Activated T-helper 2 cell treated with anti-CD3 and anti-CD28 coated beads, Interferon-gamma antibody, Interleukin-2, Interleukin-4, amounts not matched to agents 10 μg/mL and 5 μg/mL and 100 μg/mL, durations not matched to agents 14 hours and 24 hours and 36 hours (primary cell): ENCODE data around the gene SPTBN5. TPM values are rescaled to one million over a fixed set of nuclear protein-coding genes. Genes with fewer than 3 reads are reported as not detected.

Experiments
- DNase-seq: peaks from one replicate; pipeline ENCODE4 v3.0.0; 2021; ENCODE audit warnings: low spot score
- H3K27ac Mint-ChIP-seq: one replicate; pipeline ENCODE4 v1.8.0; 2021; ENCODE audit warnings: mixed read lengths
- H3K27me3 Mint-ChIP-seq: one replicate; pipeline ENCODE4 v1.8.0; 2021; ENCODE audit warnings: low read depth, mixed read lengths
- H3K36me3 Mint-ChIP-seq: one replicate; pipeline ENCODE4 v1.8.0; 2021; ENCODE audit warnings: low read depth, mixed read lengths
- H3K4me1 Mint-ChIP-seq: one replicate; pipeline ENCODE4 v1.8.0; 2021; ENCODE audit warnings: low read depth, mixed read lengths
- H3K4me3 Mint-ChIP-seq: one replicate; pipeline ENCODE4 v1.8.0; 2021; ENCODE audit warnings: low read depth, mild to moderate bottlenecking, moderate library complexity, mixed read lengths
- H3K9me3 Mint-ChIP-seq: one replicate; pipeline ENCODE4 v1.8.0; 2021; ENCODE audit warnings: mixed read lengths
- intact Hi-C: fragments of 100-400 bp; cut with micrococcal nuclease; formaldehyde crosslinking; loops from one replicate; pipeline ENCODE4 v1.15.1; 2023
- total RNA-seq: library from RNA; stranded (reverse); gene quantifications from 2 replicates; pipeline ENCODE4 v1.2.3, GENCODE V29; 2022

Gene SPTBN5
- total RNA-seq, 1 donor from 2014 or later = 0.41 TPM

DNA sequence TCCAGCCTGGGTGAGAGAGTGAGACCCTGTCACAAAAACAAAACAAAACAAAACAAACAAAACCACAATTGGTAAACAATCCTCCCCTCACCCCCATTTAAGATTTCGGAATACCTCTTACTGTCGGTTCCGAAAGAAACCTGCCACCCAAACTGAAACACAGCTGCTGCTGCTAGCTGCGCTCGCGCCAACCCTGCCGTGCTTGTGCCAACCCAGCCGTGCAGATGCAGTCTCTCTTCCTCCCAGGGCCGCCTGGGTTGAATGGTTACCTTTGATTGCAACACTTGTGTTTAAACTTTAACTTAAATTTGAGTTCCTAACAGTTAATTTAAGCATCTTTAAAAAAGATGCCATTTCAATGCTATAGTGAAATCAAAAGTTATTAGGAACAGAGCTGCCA lies 28.5 kb upstream of the SPTBN5 start:
- H3K4me3 Mint-ChIP-seq = no peak overlapping the region
- no peak for DNase-seq
- intact Hi-C loops = no loop called here
- H3K27me3 Mint-ChIP-seq = no peaks in the 10 kb centered on the region
- H3K27ac Mint-ChIP-seq = no peak overlapping the region
- H3K36me3 Mint-ChIP-seq = peaks cover 8% of the 10 kb centered on the region
- H3K4me1 Mint-ChIP-seq = peaks cover 14% of the 10 kb centered on the region
- H3K9me3 Mint-ChIP-seq = no peaks in the 10 kb centered on the region

DNA sequence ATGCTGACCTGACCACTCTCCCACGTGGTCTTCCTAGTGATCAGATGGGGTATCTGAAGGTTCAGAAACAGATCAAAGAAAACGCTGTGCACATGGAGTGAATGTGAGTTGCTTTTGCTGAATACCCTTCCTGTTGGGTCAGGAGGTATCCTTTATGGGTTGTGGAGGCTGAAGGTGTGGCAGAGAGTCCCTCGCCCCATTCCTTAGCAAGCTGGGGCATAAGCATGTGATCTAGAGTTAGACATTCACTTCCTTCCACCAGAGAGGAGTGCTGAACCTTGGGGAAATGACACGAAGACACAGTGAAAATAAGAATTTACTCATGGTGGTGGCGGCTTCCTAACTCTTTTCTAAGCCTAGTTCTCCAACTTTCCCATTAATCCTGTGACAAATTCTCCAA lies 27.8 kb upstream of the SPTBN5 start:
- DNase-seq = no peak
- H3K4me3 Mint-ChIP-seq = no peak overlapping the region
- intact Hi-C loops = no loop called here
- H3K4me1 Mint-ChIP-seq = peaks cover 12% of the 10 kb centered on the region
- H3K27ac Mint-ChIP-seq = no peak overlapping the region
- peaks cover 8% of the 10 kb centered on the region for H3K36me3 Mint-ChIP-seq
- no peaks in the 10 kb centered on the region for H3K27me3 Mint-ChIP-seq
- H3K9me3 Mint-ChIP-seq = no peaks in the 10 kb centered on the region

DNA sequence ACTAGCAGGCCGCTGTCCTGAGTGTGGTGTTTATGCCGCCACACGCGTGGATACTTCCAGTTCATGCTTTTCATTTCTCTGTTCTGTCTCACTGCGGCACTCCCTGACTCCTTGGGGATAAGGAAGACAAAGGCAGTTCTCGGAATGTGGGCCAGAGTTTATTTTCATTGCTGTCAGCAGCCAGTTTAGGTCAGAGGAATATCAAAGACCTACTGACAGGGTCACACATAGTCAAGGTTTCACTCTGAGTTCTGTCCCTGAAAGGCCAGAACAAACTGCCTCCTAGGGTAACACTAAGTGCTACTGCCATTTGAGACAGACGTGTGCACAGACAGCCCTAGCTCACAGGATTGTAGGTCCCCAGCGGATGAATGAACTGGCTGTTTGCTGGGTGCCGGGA lies 27.3 kb upstream of the SPTBN5 start:
- H3K4me3 Mint-ChIP-seq = no peak overlapping the region
- no peak for DNase-seq
- peaks cover 11% of the 10 kb centered on the region for H3K4me1 Mint-ChIP-seq
- intact Hi-C loops = no loop called here
- peaks cover 12% of the 10 kb centered on the region for H3K36me3 Mint-ChIP-seq
- H3K27ac Mint-ChIP-seq = no peak overlapping the region
- H3K27me3 Mint-ChIP-seq = no peaks in the 10 kb centered on the region
- no peaks in the 10 kb centered on the region for H3K9me3 Mint-ChIP-seq

DNA sequence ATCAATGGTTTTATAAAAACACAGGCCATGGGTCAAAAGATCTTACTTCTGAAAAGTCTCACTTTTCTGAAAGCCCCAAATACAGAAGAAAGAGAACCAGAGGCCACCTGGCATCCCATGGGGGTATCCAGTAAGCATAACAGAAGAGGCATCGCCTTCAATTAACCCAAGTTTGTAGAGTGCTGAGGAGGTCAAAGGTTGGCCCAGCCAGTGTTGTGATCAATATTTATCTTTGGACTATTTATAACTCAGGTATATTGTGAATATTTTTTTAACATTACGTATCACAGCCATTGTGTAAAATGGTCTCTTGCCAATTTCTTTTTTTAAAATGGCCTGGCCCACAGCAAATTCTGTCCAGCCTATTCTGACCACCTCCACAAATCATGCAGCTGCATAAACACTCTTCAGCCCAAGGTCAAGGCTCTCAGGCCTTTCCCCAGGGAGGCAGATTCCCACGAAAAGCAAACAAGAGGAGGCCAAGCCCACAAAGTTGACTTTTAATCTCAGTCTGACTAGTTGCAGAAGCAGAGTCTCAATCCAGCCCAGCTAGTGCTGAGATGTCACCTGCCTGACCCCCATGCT lies 26.2 kb upstream of the SPTBN5 start:
- Mint-ChIP-seq H3K36me3 (peaks cover 20% of the 10 kb centered on the region), H3K4me1 (peaks cover 18% of the 10 kb centered on the region), H3K27ac (no peak overlapping the region), H3K9me3 (no peaks in the 10 kb centered on the region), H3K4me3 (no peak overlapping the region), H3K27me3 (no peaks in the 10 kb centered on the region)
- intact Hi-C loops = no loop called here
- no peak for DNase-seq

DNA sequence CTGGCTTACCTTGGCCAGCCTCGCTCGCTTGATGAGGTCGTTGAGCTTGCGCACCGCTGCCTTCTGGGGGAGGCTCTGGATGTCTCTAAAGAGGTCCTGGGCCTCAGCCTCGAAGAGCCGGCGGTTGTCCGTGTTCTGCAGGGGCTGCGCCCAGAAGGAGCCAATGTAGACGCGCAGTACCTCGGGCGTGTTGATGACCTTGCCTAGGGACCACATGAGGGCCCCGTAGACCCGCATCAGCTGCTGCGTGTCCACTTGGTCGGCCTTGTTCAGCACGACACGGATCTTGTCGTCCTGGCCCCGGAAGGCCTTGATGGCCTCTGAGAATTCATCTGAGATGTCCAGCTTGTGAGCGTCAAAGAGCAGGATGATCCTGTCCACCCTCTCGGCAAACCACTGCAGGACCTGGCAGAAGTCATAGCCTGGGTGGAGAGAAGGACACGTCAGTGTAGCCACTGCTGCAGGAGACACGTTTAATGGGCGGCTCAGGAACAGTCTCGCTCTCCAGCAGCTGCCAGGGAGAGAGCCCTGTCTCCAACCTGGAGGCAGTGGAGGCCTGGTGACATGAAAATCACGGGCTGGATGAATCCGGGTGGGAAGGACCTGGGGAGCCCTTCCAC lies 25.5 kb upstream of the SPTBN5 start:
- Mint-ChIP-seq H3K27me3 (no peaks in the 10 kb centered on the region), H3K4me1 (peaks cover 18% of the 10 kb centered on the region), H3K27ac (no peak overlapping the region), H3K36me3 (peaks cover 21% of the 10 kb centered on the region), H3K4me3 (no peak overlapping the region), H3K9me3 (no peaks in the 10 kb centered on the region)
- DNase-seq = no peak
- intact Hi-C loops = no loop called here

DNA sequence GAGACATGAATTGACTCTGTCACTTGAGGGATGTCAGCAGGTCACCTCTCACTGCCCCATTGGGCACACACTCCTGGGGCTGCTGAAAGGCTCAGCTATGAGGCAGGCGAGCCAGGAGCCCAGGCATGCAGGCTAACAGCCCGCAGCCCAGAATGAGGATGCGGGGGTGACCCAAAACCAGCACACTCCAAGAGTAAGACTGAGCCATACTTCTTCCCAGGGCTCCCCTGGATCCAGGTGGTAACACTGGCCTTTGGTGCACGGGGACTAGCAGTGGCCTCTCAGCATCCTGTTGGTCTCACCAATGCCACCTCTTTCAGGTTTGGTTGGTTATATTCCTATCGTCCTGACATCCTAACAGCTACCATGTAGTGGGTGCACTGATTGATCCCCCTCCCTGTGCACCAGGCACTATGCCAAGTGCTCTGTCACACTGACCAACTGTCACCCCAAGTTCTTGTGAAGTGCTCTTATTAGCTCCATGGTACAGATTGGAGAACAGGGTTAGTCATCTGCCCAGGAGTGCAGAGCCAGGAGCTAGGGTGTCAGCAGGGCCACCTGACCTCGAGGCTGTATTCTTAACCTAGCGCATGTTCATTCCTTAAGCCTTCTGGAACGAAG lies 24.8 kb upstream of the SPTBN5 start:
- DNase-seq = no peak
- H3K27me3 Mint-ChIP-seq = no peaks in the 10 kb centered on the region
- intact Hi-C loops = no loop called here
- peaks cover 18% of the 10 kb centered on the region for H3K4me1 Mint-ChIP-seq
- H3K36me3 Mint-ChIP-seq = peaks cover 21% of the 10 kb centered on the region
- no peak overlapping the region for H3K27ac Mint-ChIP-seq
- H3K9me3 Mint-ChIP-seq = no peaks in the 10 kb centered on the region
- no peak overlapping the region for H3K4me3 Mint-ChIP-seq

DNA sequence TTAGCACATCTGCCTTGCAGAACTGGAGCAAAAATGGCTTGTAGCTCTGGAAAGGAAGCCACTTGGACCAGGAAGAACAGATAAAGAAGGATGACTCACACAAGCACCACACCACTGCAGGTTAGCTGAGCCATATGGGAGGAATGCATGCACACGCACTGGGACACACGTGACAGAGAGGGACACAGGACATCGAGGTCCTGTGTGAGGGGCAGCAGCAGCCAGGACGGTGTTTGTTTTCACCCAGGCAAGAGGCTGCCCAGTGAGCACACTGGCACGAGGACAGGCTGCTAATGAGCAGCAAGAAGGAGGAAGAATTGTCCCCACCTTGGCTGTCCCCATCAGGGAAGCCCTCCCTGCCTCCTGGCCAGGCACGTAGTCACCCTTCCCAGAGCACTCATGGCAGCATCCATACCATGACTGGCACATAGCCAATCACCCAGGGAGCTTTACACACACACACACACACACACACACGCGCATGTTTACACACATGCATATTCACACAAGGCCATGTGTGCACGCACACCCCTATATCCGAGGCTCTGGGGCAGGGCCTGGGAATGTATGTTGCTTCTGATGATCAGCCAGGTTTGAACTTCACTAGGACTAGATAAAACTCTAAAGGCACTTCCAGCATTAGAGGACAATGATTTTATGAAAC lies 24.0 kb upstream of the SPTBN5 start:
- no peak overlapping the region for H3K4me3 Mint-ChIP-seq
- H3K27ac Mint-ChIP-seq = no peak overlapping the region
- H3K9me3 Mint-ChIP-seq = no peaks in the 10 kb centered on the region
- intact Hi-C loops = no loop called here
- H3K4me1 Mint-ChIP-seq = peaks cover 18% of the 10 kb centered on the region
- peaks cover 21% of the 10 kb centered on the region for H3K36me3 Mint-ChIP-seq
- DNase-seq = no peak
- H3K27me3 Mint-ChIP-seq = no peaks in the 10 kb centered on the region

DNA sequence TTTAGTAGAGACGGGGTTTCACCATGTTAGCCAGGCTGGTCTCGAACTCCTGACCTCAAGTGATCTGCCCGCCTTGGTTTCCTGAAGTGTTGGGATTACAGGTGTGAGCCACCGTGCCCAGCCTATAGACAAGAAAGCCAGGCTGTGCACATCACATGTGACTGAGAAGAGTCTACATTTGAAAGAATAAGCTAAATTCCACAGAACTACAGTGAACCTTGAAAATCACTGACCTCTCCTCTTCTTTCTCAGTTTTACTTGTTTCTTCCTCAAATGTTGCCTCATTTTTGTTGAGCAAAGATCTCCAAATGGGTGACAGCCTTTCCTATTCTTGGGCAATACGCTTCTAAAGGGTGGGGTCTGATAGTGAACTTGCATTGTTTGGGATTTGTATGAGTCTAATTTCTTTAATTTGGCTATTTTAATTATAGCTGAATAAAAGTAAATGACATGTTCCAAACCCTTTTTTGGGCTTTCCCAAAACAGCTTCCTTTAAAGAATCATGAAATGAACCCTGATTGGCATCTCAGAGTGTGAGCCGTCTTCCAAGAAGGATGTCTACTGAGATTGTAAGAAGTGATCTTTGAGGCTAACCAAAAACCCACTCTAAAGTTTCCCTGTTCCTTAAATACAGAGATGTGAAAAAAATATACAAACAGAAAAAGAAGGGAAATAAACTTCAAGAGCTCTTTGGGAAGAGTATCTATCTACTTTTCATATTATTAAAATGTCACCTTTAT lies 21.6 kb upstream of the SPTBN5 start:
- Mint-ChIP-seq H3K4me3 (no peak overlapping the region), H3K36me3 (peaks cover 16% of the 10 kb centered on the region), H3K27ac (no peak overlapping the region), H3K9me3 (no peaks in the 10 kb centered on the region), H3K27me3 (no peaks in the 10 kb centered on the region), H3K4me1 (peaks cover 20% of the 10 kb centered on the region)
- DNase-seq = no peak
- intact Hi-C loops = no loop called here

DNA sequence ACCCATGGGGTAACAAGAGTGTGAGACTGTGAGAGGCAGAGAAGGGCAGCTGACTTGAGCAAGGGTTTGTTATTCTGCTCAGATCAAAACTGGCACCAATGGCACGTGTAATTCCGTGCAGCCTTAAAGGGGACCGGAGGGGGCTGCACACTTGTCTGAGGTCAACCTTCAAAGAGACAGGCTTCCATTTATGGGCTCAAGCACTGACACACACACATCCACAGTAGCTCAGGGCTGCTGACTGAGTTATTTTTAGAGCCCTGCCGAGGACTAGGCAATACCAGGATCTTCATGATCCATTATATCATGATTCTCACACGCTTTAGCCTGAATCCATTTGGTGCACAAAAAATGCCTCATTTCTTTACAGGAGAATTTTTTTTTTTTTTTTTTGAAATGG lies 20.6 kb upstream of the SPTBN5 start:
- intact Hi-C loops = no loop called here
- Mint-ChIP-seq H3K4me1 (peaks cover 20% of the 10 kb centered on the region), H3K27me3 (no peaks in the 10 kb centered on the region), H3K36me3 (peaks cover 19% of the 10 kb centered on the region), H3K4me3 (no peak overlapping the region), H3K9me3 (no peaks in the 10 kb centered on the region), H3K27ac (no peak overlapping the region)
- no peak for DNase-seq

DNA sequence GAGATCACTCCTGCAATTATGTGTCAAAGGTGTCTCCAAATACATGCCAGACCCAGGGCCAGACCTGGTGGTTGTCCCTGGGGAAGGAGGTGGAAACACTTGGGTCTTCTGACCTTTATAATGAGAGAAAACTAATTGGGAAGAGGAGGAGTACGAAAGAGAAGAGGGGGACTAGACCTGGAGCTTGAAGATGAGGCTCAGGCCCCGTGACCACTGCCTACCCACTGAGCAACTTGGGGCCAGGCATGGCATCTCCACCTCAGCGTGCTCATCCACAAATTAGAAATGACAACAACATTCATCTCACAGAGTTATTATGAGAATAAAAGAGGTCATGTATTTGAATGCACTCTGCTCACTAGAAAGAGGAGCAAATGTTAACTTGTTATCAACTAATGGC lies 19.4 kb upstream of the SPTBN5 start:
- Mint-ChIP-seq H3K36me3 (peaks cover 26% of the 10 kb centered on the region), H3K9me3 (no peaks in the 10 kb centered on the region)
- intact Hi-C loops = no loop called here

DNA sequence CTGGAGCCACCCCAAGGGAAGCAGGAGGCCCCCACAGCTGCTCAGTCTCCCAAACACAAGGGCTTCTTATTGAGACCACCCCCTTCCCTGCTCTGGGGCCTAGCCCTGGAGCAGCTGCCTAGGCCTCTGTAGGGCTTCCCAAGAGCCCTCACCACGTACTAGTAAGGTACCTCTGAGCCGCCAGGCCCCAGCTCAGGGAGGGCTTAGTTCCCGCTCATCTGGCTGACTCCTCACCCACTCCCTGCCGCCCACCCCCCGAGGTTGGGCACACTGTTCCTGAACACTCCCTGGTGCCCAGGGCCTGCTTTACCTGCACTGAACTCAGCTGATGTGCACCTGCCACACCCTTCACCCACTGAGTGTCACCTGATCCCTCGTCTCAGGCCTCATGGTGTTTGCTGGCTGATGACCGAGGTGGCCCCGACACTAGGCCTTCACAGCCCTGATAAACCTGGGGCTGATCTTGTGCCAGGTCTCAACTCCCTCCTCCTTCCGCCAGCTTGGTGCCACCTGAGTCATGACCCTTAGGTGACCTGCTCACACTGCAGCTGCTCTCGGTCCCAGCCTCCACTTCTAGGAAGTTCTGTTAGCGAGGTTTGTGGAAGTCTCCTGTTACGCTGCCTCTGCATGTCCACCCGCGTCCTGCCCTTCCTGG lies 18.0 kb upstream of the SPTBN5 start:
- peaks cover 39% of the 10 kb centered on the region for H3K36me3 Mint-ChIP-seq
- intact Hi-C loops = no loop called here
- no peak overlapping the region for H3K27ac Mint-ChIP-seq
- H3K27me3 Mint-ChIP-seq = no peaks in the 10 kb centered on the region
- no peak overlapping the region for H3K4me3 Mint-ChIP-seq
- no peaks in the 10 kb centered on the region for H3K9me3 Mint-ChIP-seq
- no peak for DNase-seq
- peaks cover 13% of the 10 kb centered on the region for H3K4me1 Mint-ChIP-seq

More for the DNA sequence above, 19.4 kb upstream of the SPTBN5 start:
- no peaks in the 10 kb centered on the region for H3K27me3 Mint-ChIP-seq
- H3K4me1 Mint-ChIP-seq = peaks cover 20% of the 10 kb centered on the region
- DNase-seq = no peak
- H3K27ac Mint-ChIP-seq = no peak overlapping the region
- no peak overlapping the region for H3K4me3 Mint-ChIP-seq

DNA sequence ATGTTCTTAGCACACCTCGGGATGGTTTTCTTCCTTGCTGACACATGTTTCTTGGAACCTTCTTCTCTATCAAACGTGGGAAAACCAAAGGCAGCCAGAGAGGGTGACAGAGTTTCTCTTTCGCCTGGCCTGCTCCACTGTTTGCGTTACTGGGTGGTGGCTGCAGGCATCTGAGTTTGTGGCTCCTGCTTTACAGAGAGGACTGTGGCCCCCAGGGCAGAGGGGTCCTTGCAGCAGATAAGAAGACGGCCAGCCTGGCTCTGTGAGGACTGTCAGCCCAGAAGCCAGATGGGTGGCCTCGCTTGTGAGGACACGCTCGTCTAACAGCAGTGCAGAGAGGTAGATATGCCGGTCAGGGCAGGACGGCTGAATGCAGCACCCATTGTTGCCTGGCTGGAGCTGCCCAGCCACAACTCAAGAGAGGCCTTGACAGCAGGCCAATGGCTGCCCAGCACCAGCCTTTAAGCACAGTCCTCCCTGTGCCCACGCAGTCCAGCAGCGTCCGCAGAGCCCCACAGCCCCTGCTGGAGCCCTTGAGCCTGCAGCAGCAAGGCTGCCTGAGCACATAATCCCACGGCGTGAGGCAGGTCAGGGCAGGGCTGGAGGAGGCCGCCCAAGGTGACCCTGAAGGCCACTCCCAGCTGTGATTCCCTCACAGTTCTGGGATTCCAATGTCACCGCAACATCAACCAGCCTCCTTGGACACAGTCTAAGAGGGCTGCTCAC lies 15.0 kb upstream of the SPTBN5 start:
- peaks cover 48% of the 10 kb centered on the region for H3K36me3 Mint-ChIP-seq
- intact Hi-C loops = no loop called here
- H3K4me1 Mint-ChIP-seq = peaks cover 6% of the 10 kb centered on the region
- peaks cover 5% of the 10 kb centered on the region for H3K9me3 Mint-ChIP-seq
- no peaks in the 10 kb centered on the region for H3K27me3 Mint-ChIP-seq
- DNase-seq = no peak
- no peak overlapping the region for H3K4me3 Mint-ChIP-seq
- no peak overlapping the region for H3K27ac Mint-ChIP-seq
